Measurements from ENCODE around the gene SMAD9. TPM values are rescaled to one million over a fixed set of nuclear protein-coding genes. Genes with fewer than 3 reads are reported as not detected.

The SMAD9 gene
- total RNA-seq, 1 experiment from 2014 or later: 0.19 TPM

DNA sequence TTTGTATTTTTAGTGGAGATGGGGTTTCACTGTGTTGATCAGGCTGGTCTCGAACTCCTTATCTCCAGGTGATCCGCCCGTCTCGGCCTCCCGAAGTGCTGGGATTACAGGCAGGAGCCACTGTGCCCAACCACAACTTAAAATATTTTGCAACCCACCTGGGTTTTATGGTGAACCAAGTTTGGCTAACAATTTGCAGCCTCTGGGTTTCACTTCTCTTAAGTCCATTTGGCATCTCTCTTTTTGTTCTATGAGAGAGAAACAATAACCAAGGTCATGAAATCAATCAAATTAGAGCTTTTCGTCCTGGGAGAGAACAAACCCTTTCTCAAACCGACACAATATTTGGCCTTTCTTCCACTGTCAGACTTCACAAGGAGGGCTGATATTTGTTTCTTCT, 5.6 kb upstream of the SMAD9 start:
- no peaks in the 10 kb centered on the region for H4K20me1 ChIP-seq (ENCODE audit: insufficient read depth, low read depth, low read length)

DNA sequence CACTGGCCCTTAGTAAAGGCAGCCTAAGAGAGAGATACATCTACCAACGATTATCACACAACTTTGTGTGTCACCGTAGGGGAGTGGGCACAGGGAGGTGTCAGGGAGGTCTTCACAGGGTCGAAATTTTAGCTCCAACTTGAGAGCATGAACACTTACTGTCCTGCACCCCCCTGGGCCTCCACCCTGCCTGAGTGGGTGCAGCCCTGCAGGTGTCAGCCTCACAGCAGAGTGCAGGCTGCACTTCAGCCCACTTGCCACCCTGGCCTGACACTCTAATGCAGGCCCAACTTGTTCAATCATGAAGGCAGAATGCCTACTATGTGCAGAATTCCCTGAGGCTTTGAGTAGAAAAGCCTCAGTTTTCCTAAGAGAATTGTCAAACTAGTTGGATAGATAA, 4.0 kb upstream of the SMAD9 start:
- peaks cover 14% of the 10 kb centered on the region for H3K4me1 ChIP-seq (ENCODE audit: low read length)

More for the DNA sequence above, 5.6 kb upstream of the SMAD9 start:
- Histone ChIP-seq H3K4me2 (ENCODE audit: low read depth, low read length, poor library complexity, severe bottlenecking) (peak overlapping the region; percentile 20), H3K9me3 (ENCODE audit: low read length) (no peaks in the 10 kb centered on the region), H3K9me2 (replicated peaks; ENCODE audit: insufficient read depth, low read length) (no peaks in the 10 kb centered on the region), H3K27me3 (ENCODE audit: low read length) (no peaks in the 10 kb centered on the region), H2AFZ (ENCODE audit: low read length) (no peak overlapping the region), H3K27ac (ENCODE audit: low read length) (no peak overlapping the region), H3K4me1 (ENCODE audit: low read length) (peaks cover 14% of the 10 kb centered on the region), H3K36me3 (ENCODE audit: insufficient read depth, low read length) (no peaks in the 10 kb centered on the region), H3K79me2 (ENCODE audit: low read length) (no peaks in the 10 kb centered on the region), H3K9ac (ENCODE audit: low read length) (no peak overlapping the region), H3K4me3 (ENCODE audit: low read length) (no peak overlapping the region)
- peak; percentile 53 for DNase-seq

DNA sequence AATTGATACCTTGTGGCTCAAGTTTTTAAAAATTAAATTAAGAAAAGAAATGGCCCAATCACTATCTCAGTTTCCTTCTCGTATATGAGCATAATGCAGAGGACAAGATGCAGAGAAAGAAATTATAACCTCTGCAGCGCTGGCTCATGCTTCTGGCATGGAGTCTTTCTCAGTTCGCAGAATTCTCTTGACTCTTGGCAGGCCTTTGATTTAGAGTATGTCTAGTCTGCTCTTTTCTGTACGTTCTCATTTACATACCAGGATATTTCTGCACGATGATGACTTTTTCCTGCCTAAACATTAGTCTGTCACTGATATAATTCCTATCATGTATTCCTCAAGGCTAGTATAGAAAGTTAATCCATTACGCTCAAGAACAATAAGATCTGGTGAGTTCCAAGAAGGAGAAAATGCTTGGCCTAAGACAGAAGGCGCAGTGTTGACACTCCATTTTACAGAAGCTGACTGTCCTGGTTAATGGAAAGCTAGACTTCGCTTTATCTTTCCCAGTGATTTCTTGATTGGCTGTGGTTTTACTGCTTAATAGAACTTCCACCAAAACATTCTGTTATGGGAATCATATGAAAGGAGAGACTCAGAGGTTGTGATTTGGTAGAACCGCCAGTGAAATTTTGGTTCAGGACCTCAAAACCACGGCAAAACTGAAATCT, 1.7 kb upstream of the SMAD9 start:
- Histone ChIP-seq H3K27ac (ENCODE audit: low read length) (no peak overlapping the region), H3K9me3 (ENCODE audit: low read length) (no peaks in the 10 kb centered on the region), H3K4me3 (ENCODE audit: low read length) (no peak overlapping the region), H3K4me1 (ENCODE audit: low read length) (peaks cover 14% of the 10 kb centered on the region), H3K27me3 (ENCODE audit: low read length) (no peaks in the 10 kb centered on the region), H3K36me3 (ENCODE audit: insufficient read depth, low read length) (no peaks in the 10 kb centered on the region), H3K4me2 (ENCODE audit: low read depth, low read length, poor library complexity, severe bottlenecking) (no peak overlapping the region), H3K79me2 (ENCODE audit: low read length) (no peaks in the 10 kb centered on the region), H3K9ac (ENCODE audit: low read length) (no peak overlapping the region), H2AFZ (ENCODE audit: low read length) (no peak overlapping the region), H3K9me2 (replicated peaks; ENCODE audit: insufficient read depth, low read length) (no peaks in the 10 kb centered on the region), H4K20me1 (ENCODE audit: insufficient read depth, low read depth, low read length) (no peaks in the 10 kb centered on the region)
- DNase-seq: no peak

More for the DNA sequence above, 4.0 kb upstream of the SMAD9 start:
- no peak overlapping the region for H3K4me3 ChIP-seq (ENCODE audit: low read length)
- H3K9me2 ChIP-seq (replicated peaks; ENCODE audit: insufficient read depth, low read length): no peaks in the 10 kb centered on the region
- no peak overlapping the region for H3K4me2 ChIP-seq (ENCODE audit: low read depth, low read length, poor library complexity, severe bottlenecking)
- no peaks in the 10 kb centered on the region for H3K79me2 ChIP-seq (ENCODE audit: low read length)
- no peaks in the 10 kb centered on the region for H3K36me3 ChIP-seq (ENCODE audit: insufficient read depth, low read length)
- no peaks in the 10 kb centered on the region for H4K20me1 ChIP-seq (ENCODE audit: insufficient read depth, low read depth, low read length)
- H2AFZ ChIP-seq (ENCODE audit: low read length): no peak overlapping the region
- H3K9ac ChIP-seq (ENCODE audit: low read length): no peak overlapping the region
- H3K9me3 ChIP-seq (ENCODE audit: low read length): no peaks in the 10 kb centered on the region
- no peak for DNase-seq
- no peak overlapping the region for H3K27ac ChIP-seq (ENCODE audit: low read length)
- no peaks in the 10 kb centered on the region for H3K27me3 ChIP-seq (ENCODE audit: low read length)

DNA sequence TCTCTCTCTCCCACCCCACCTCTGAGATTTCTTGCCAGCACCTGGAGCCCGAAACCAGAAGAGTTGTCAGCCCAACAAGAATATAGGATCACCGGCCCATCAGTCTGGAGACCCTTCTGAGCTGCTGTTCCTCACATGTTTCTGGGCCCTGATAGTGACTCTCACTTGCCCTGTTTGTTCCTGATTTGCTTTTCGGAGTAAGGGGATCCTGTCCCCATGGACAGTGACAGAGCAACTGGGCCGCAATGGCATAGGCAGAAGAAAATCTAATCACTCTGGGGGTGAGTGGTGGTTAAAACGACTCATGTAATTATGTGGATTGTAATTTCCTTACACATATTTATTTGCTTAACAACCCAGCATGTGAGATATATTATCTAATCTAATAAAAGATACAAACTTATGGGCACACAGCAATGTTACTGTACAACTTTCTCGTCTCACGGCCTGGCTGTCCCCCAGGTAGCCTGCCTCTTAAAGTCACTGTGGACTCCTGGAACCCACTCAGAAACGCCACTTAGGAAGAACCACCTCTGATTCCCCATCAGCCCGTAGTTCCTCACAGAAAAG, 663 bp upstream of the SMAD9 start:
- no peak overlapping the region for H3K4me2 ChIP-seq (ENCODE audit: low read depth, low read length, poor library complexity, severe bottlenecking)
- H3K36me3 ChIP-seq (ENCODE audit: insufficient read depth, low read length): no peaks in the 10 kb centered on the region
- DNase-seq: no peak
- H3K9me2 ChIP-seq (replicated peaks; ENCODE audit: insufficient read depth, low read length): no peaks in the 10 kb centered on the region
- H3K79me2 ChIP-seq (ENCODE audit: low read length): no peaks in the 10 kb centered on the region
- peaks cover 10% of the 10 kb centered on the region for H3K4me1 ChIP-seq (ENCODE audit: low read length)
- no peak overlapping the region for H3K4me3 ChIP-seq (ENCODE audit: low read length)
- H3K9ac ChIP-seq (ENCODE audit: low read length): no peak overlapping the region
- no peaks in the 10 kb centered on the region for H4K20me1 ChIP-seq (ENCODE audit: insufficient read depth, low read depth, low read length)
- no peak overlapping the region for H3K27ac ChIP-seq (ENCODE audit: low read length)
- H3K27me3 ChIP-seq (ENCODE audit: low read length): no peaks in the 10 kb centered on the region
- no peak overlapping the region for H2AFZ ChIP-seq (ENCODE audit: low read length)
- H3K9me3 ChIP-seq (ENCODE audit: low read length): no peaks in the 10 kb centered on the region

DNA sequence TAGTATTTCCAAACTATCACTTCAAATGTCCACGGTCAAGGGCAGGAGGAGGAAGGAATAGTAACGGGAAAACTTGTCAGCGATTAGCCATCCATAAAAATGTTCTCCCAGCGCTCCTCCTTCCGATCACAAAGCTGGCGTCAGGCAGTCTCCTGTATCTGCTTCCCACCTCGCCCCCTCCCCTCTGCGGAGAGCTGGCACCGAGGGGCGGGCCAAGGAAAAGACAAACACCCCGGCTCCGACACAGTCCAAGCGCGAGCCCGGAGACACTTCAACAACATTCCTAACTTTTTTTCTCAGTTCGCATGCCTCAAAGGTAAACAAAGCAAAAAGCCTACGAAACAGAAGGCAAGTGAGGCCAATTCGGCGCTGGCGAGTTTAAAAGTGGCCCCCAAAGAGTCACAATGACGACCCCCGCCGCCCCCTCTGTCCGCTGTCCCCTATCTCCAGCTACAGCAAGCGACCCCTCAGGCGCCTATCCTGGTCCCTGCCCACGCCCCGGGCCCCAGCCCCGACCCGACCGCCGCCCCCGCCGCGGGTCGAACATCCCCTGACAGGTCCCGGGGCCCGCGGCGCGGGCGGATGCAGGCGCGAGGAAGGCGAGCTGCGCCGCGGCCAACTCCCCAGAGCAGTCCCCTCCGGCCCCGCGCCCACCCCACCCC, 736 bp downstream of the SMAD9 start:
- no peaks in the 10 kb centered on the region for H4K20me1 ChIP-seq (ENCODE audit: insufficient read depth, low read depth, low read length)
- no peaks in the 10 kb centered on the region for H3K9me2 ChIP-seq (replicated peaks; ENCODE audit: insufficient read depth, low read length)
- no peak overlapping the region for H3K4me2 ChIP-seq (ENCODE audit: low read depth, low read length, poor library complexity, severe bottlenecking)
- peaks cover 9% of the 10 kb centered on the region for H3K4me1 ChIP-seq (ENCODE audit: low read length)
- H2AFZ ChIP-seq (ENCODE audit: low read length): no peak overlapping the region
- no peak overlapping the region for H3K27ac ChIP-seq (ENCODE audit: low read length)
- no peaks in the 10 kb centered on the region for H3K27me3 ChIP-seq (ENCODE audit: low read length)
- H3K4me3 ChIP-seq (ENCODE audit: low read length): no peak overlapping the region
- no peak for DNase-seq
- H3K9me3 ChIP-seq (ENCODE audit: low read length): no peaks in the 10 kb centered on the region
- H3K36me3 ChIP-seq (ENCODE audit: insufficient read depth, low read length): no peaks in the 10 kb centered on the region
- no peaks in the 10 kb centered on the region for H3K79me2 ChIP-seq (ENCODE audit: low read length)
- no peak overlapping the region for H3K9ac ChIP-seq (ENCODE audit: low read length)

DNA sequence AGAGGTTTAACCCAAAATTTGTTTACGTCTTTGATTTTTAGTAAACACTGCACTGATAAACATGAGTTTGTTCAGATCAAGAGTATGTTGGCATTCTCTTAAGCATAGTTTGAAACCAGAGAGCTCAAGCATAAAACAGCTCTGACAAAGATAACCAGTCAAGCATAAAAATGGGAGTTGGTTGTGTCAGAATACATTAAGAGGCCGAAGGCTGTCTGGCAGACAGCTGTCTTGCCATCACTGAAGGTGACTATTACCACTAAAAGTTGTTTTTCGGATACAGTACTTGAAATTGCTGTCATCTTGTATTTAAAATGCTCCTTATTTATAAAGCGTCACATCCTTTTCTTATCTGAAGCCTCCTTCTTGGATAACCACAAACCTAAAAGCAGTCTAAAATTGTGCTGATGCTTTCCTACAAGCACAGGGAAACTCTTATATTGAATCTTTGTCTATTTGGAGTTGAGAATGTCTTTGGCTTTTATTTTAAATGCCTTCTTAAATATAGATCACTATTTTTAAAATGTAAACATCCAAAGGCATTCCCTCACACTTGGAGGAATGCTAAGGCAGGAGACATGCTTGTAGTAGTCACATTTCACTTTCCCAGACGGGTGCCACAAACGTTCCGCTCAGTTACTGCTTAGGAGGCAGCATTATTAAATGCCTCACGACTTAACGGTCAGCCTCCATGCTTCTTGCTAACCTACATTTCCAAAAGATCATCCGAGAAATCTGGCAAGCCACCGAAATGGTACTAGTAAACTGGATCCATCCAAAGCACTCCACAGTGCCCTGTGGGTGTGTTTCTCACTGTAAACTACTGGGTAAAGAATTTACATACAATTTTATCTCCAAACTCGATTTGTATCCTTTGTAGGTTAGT, 1.5 kb downstream of the SMAD9 start:
- no peaks in the 10 kb centered on the region for H4K20me1 ChIP-seq (ENCODE audit: insufficient read depth, low read depth, low read length)
- no peak overlapping the region for H2AFZ ChIP-seq (ENCODE audit: low read length)
- no peaks in the 10 kb centered on the region for H3K79me2 ChIP-seq (ENCODE audit: low read length)
- H3K4me1 ChIP-seq (ENCODE audit: low read length): peaks cover 9% of the 10 kb centered on the region
- H3K36me3 ChIP-seq (ENCODE audit: insufficient read depth, low read length): no peaks in the 10 kb centered on the region
- H3K9ac ChIP-seq (ENCODE audit: low read length): no peak overlapping the region
- H3K27ac ChIP-seq (ENCODE audit: low read length): no peak overlapping the region
- H3K27me3 ChIP-seq (ENCODE audit: low read length): no peaks in the 10 kb centered on the region
- DNase-seq: no peak
- H3K9me2 ChIP-seq (replicated peaks; ENCODE audit: insufficient read depth, low read length): no peaks in the 10 kb centered on the region
- no peaks in the 10 kb centered on the region for H3K9me3 ChIP-seq (ENCODE audit: low read length)
- H3K4me3 ChIP-seq (ENCODE audit: low read length): no peak overlapping the region
- no peak overlapping the region for H3K4me2 ChIP-seq (ENCODE audit: low read depth, low read length, poor library complexity, severe bottlenecking)

DNA sequence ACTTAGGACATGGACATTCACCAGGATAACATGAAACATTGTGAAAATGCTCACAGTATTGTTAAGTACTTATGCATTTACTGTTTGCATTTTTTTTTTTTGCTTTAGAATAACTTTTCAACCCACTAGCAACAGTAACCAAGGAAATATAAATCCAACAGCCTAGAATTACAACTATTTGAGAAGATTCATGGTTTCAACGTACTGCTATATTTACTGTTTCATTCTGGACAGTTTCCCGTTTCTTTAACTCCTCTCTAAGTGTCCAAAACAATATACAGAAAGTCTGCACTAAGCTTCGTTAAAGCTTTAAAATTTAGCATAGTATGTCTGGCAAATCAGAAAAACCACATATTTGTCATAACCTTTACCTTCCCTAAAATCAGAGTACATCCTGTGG, 2.7 kb downstream of the SMAD9 start:
- Histone ChIP-seq H2AFZ (ENCODE audit: low read length) (no peak overlapping the region), H3K9ac (ENCODE audit: low read length) (no peak overlapping the region), H3K4me3 (ENCODE audit: low read length) (no peak overlapping the region), H3K9me3 (ENCODE audit: low read length) (no peaks in the 10 kb centered on the region), H3K9me2 (replicated peaks; ENCODE audit: insufficient read depth, low read length) (no peaks in the 10 kb centered on the region), H3K27me3 (ENCODE audit: low read length) (no peaks in the 10 kb centered on the region), H3K4me1 (ENCODE audit: low read length) (peaks cover 20% of the 10 kb centered on the region), H3K4me2 (ENCODE audit: low read depth, low read length, poor library complexity, severe bottlenecking) (no peak overlapping the region), H4K20me1 (ENCODE audit: insufficient read depth, low read depth, low read length) (no peaks in the 10 kb centered on the region), H3K36me3 (ENCODE audit: insufficient read depth, low read length) (no peaks in the 10 kb centered on the region), H3K79me2 (ENCODE audit: low read length) (no peaks in the 10 kb centered on the region), H3K27ac (ENCODE audit: low read length) (no peak overlapping the region)
- DNase-seq: no peak

Measured in Karpas-422 (cell line).